GM12878 (cell line): ENCODE measurements around the gene BTNL9. TPM values are rescaled to one million over a fixed set of nuclear protein-coding genes. Genes with fewer than 3 reads are reported as not detected.

Source experiments
- ATAC-seq: fragments of 200-7000 bp; cut with Tn5 transposase; 3 replicates; pipeline ENCODE4 v1.9.1; 2020; ENCODE audit warnings: mild to moderate bottlenecking, moderate library complexity
- BruUV-seq: library from RNA; stranded (reverse); fragments of 400-500 nt; replicated peaks from 2 replicates; lab custom pipeline; 2021; lab: Mats Ljungman, UMichigan
- CTCF ChIA-PET: fragments of 300-600 bp; sonication (Branson Sonifier 250); formaldehyde crosslinking; extraction: SDS; loops from one replicate; lab custom pipeline; 2021; ENCODE audit warnings: inconsistent platforms; lab: Yijun Ruan, JAX
- POLR2A ChIA-PET: fragments of 350-600 bp; formaldehyde crosslinking; extraction: SDS; loops from one replicate; lab custom pipeline; 2021; ENCODE audit warnings: inconsistent platforms; lab: Charles Lee
- RAD21 ChIA-PET: fragments of 300-600 bp; sonication (Branson Sonifier 250); formaldehyde crosslinking; loops from one replicate; lab custom pipeline; 2023; ENCODE audit warnings: antibody characterized with exemption; ENCODE audit not compliant: unreplicated experiment; lab: Charles Lee
- SMC1A ChIA-PET: fragments of 300-600 bp; sonication (Branson Sonifier 250); formaldehyde crosslinking; loops from one replicate; lab custom pipeline; 2023; ENCODE audit not compliant: unreplicated experiment, uncharacterized antibody; lab: Charles Lee
- DNase-seq: peaks from one replicate; pipeline ENCODE4 v3.0.0-alpha.2; 2011; ENCODE audit warnings: low read depth, low spot score
- FAIRE-seq: peaks from 3 replicates; lab custom pipeline; 2011; peaks lifted over from hg19 to GRCh38; lab: Jason Lieb, UNC
- H2AFZ ChIP-seq: 2 replicates; pipeline ENCODE4 v1.6.0; 2011; ENCODE audit warnings: low read depth, low read length, control low read depth; ENCODE audit not compliant: control insufficient read depth
- H3K27ac ChIP-seq: 2 replicates; pipeline ENCODE4 v1.5.1; 2011; ENCODE audit warnings: control low read depth; ENCODE audit not compliant: control insufficient read depth, insufficient read depth
- H3K27me3 ChIP-seq, 2 experiments: replicated peaks in 1 of 2; 2 replicates each; pipeline versions ENCODE4 v1.6.0 to v1.6.1; 2011; ENCODE audit warnings: low read length in 1 of 2; ENCODE audit not compliant: control insufficient read depth in 2 of 2, insufficient read depth in 2 of 2
- H3K36me3 ChIP-seq, 2 experiments: 2 replicates each; pipeline ENCODE4 v1.5.1; 2011; ENCODE audit warnings: low read length in 1 of 2; ENCODE audit not compliant: control insufficient read depth in 2 of 2, insufficient read depth in 2 of 2
- H3K4me1 ChIP-seq: 2 replicates; pipeline ENCODE4 v1.6.1; 2011; ENCODE audit warnings: mild to moderate bottlenecking, low read length, moderate library complexity, mixed read lengths; ENCODE audit not compliant: control insufficient read depth, insufficient read depth
- H3K4me2 ChIP-seq: 2 replicates; pipeline ENCODE4 v1.6.0; 2011; ENCODE audit warnings: control low read depth; ENCODE audit not compliant: control insufficient read depth, insufficient read depth
- H3K4me3 ChIP-seq: fragments of 200-600 bp; sonication (generic); 2 replicates; pipeline ENCODE4 v1.5.1; 2016
- H3K79me2 ChIP-seq: 2 replicates; pipeline ENCODE4 v1.6.0; 2011; ENCODE audit warnings: low read length; ENCODE audit not compliant: control insufficient read depth, insufficient read depth
- H3K9ac ChIP-seq: 2 replicates; pipeline ENCODE4 v1.8.0; 2011; ENCODE audit warnings: low read length, control low read depth, mixed read lengths; ENCODE audit not compliant: control insufficient read depth, insufficient read depth
- H3K9me3 ChIP-seq: replicated peaks from 3 replicates; pipeline ENCODE4 v1.5.1; 2011; ENCODE audit warnings: mild to moderate bottlenecking, low read length; ENCODE audit not compliant: control insufficient read depth, insufficient read depth
- H4K20me1 ChIP-seq: 2 replicates; pipeline ENCODE4 v1.6.0; 2011; ENCODE audit not compliant: control insufficient read depth, insufficient read depth
- ASH2L ChIP-seq: fragments of 300-600, 200-600 bp; sonication (generic); IDR thresholded peaks from 2 replicates; pipeline ENCODE4 v1.6.1; 2017; ENCODE audit warnings: low read depth, mild to moderate bottlenecking, borderline replicate concordance
- CREM ChIP-seq: IDR thresholded peaks from 2 replicates; pipeline ENCODE4 v1.6.1; 2014; ENCODE audit warnings: antibody characterized with exemption, low read depth
- EGR1 ChIP-seq, 2 experiments: IDR thresholded peaks; 1 replicate in 1 of 2; 2 replicates in 1 of 2; pipeline ENCODE4 v1.6.1; 2011 to 2012; ENCODE audit warnings: low read depth in 2 of 2, low read length in 2 of 2, borderline replicate concordance in 1 of 2, mild to moderate bottlenecking in 1 of 2, moderate library complexity in 1 of 2
- HDAC6 ChIP-seq: fragments of 200-600 bp; sonication (generic); IDR thresholded peaks from one replicate; pipeline ENCODE4 v1.8.0; 2017; ENCODE audit warnings: antibody characterized with exemption; ENCODE audit not compliant: unreplicated experiment
- JUND ChIP-seq: IDR thresholded peaks from 2 replicates; pipeline ENCODE4 v1.6.1; 2012; ENCODE audit warnings: low read depth, mild to moderate bottlenecking, low read length, improper control_type of control experiment, moderate library complexity
- KDM1A ChIP-seq: fragments of 200-600 bp; sonication (generic); IDR thresholded peaks from 2 replicates; pipeline ENCODE4 v1.6.1; 2016; ENCODE audit warnings: borderline replicate concordance
- KLF5 ChIP-seq: fragments of 450-650 bp; IDR thresholded peaks from 2 replicates; pipeline ENCODE4 v1.6.1; 2014; ENCODE audit warnings: mild to moderate bottlenecking; ENCODE audit not compliant: partially characterized antibody
- MEF2B ChIP-seq: fragments of 450-650 bp; IDR thresholded peaks from 2 replicates; pipeline ENCODE4 v1.6.1; 2018; ENCODE audit warnings: mild to moderate bottlenecking, moderate library complexity; ENCODE audit not compliant: partially characterized antibody, poor library complexity, severe bottlenecking
- MXI1 ChIP-seq: fragments of 150-350 bp; IDR thresholded peaks from 2 replicates; pipeline ENCODE4 v1.6.1; 2011; ENCODE audit warnings: low read depth, mild to moderate bottlenecking, inconsistent platforms, low read length, improper control_type of control experiment
- NR2C2 ChIP-seq: IDR thresholded peaks from 2 replicates; pipeline ENCODE4 v1.6.1; 2011; ENCODE audit warnings: borderline replicate concordance, low read depth; ENCODE audit not compliant: control insufficient read depth, insufficient read length
- NR2F1 ChIP-seq: fragments of 450-650 bp; conservative IDR thresholded peaks from 2 replicates; pipeline ENCODE4 v1.6.1; 2017; ENCODE audit warnings: mild to moderate bottlenecking
- PAX5 ChIP-seq: IDR thresholded peaks from 2 replicates; pipeline ENCODE4 v1.6.1; 2011; ENCODE audit warnings: low read depth, low read length, borderline replicate concordance
- POLR2A ChIP-seq: IDR thresholded peaks from 2 replicates; pipeline ENCODE4 v1.6.1; 2011; ENCODE audit warnings: low read depth, mild to moderate bottlenecking, low read length
- SIN3A ChIP-seq: IDR thresholded peaks from 2 replicates; pipeline ENCODE4 v1.6.1; 2012; ENCODE audit warnings: low read depth, low read length, improper control_type of control experiment
- TAF1 ChIP-seq: IDR thresholded peaks from 2 replicates; pipeline ENCODE4 v1.6.1; 2011; ENCODE audit warnings: mild to moderate bottlenecking, low read depth, low read length, borderline replicate concordance
- TBL1XR1 ChIP-seq: IDR thresholded peaks from 2 replicates; pipeline ENCODE4 v1.6.1; 2012; ENCODE audit warnings: low read depth, low read length, improper control_type of control experiment
- TCF12 ChIP-seq: IDR thresholded peaks from 2 replicates; pipeline ENCODE4 v1.6.1; 2011; ENCODE audit warnings: low read depth, mild to moderate bottlenecking, low read length
- ZSCAN29 ChIP-seq: fragments of 450-650 bp; IDR thresholded peaks from 2 replicates; pipeline ENCODE4 v1.6.1; 2017; ENCODE audit warnings: mild to moderate bottlenecking, moderate library complexity
- WGBS: methylation state at CpG from one replicate; pipeline ENCODE4 v1.1.6; 2016; ENCODE audit warnings: low lambda C conversion rate; ENCODE audit not compliant: insufficient replicate concordance, insufficient coverage; ENCODE audit errors: missing lambda C conversion rate; 5-methylcytosine and 5-hydroxymethylcytosine counted together
- in situ Hi-C: fragments of 300-500 bp; cut with MboI; formaldehyde crosslinking; loops from 9 replicates; pipeline ENCODE4 v1.14.3; 2018; ENCODE audit warnings: mixed read lengths
- intact Hi-C: fragments of 100-400 bp; cut with micrococcal nuclease; formaldehyde crosslinking; loops from one replicate; pipeline ENCODE4 v1.14.2; 2022; ENCODE audit not compliant: unreplicated experiment
- polyA plus RNA-seq, 11 experiments: library from polyadenylated mRNA; depleted of rRNA in 4 of 11; unstranded in 6 of 11; stranded (reverse) in 5 of 11; fragments of >200 nt; fragmentation: Nextera tagmentation in 4 of 11; fragmentation: Illumina TruSeq in 1 of 11; extraction: Ambion mirVana in 4 of 11; extraction: Trizol in 1 of 11; gene quantifications; 1 replicate in 1 of 11; 2 replicates in 10 of 11; pipeline versions ENCODE4 v1.2.1 to v1.2.3, GENCODE V29; 2011 to 2016; ENCODE audit warnings: inconsistent platforms in 2 of 11, missing spikeins in 2 of 11, low read depth in 1 of 11
- total RNA-seq, 4 experiments: library from RNA; depleted of rRNA in 3 of 4; stranded (reverse); fragments of >200 nt in 3 of 4; fragmentation: Illumina TruSeq in 1 of 4; extraction: Trizol in 1 of 4; gene quantifications; 2 replicates each; pipeline versions ENCODE4 v1.2.1 to v1.2.3, GENCODE V29; 2013 to 2021
- TF ChIP-seq, protein P1 (sequence below): IDR thresholded peaks from 2 replicates; pipeline ENCODE4 v1.6.1; 2012; ENCODE audit warnings: low read depth, low read length, improper control_type of control experiment

Gene BTNL9
- total and polyA plus RNA-seq, 10 of the 15 experiments (the other 5 are each of a cell fraction or from before 2014, with no cell fraction given): 0.01 to 16.5 (median 0.06) TPM; not detected in 5

DNA sequence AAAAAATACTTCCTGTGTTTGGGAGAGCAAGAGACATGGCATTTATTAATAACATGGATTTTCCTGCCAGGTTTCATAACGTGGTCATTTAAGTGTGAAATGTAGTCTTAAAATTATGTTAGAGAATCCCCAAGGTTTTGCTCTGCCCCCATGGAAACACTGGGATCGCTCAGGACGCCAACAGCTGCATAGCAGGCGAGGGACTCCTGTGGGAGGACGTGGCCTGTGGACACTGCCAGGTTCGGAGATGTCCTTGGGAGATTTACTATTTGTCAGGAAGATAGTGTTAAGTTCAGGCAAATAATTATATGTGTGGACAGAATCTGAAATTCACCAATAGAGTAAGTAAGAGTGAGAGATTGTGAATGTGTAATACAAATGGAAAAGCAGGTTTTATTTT lies 977 bp downstream of the BTNL9 start:
- in situ Hi-C loops: no loop called here
- no peak overlapping the region for H3K9ac ChIP-seq
- H3K27me3 ChIP-seq: no peaks in the 10 kb centered on the region; a peak in 1 of 4 replicates
- WGBS: 21% methylated on average over 6 of the region's 6 CpGs
- no peaks in the 10 kb centered on the region for H3K4me1 ChIP-seq
- ChIA-PET SMC1A (no interaction called here), RAD21 (no interaction called here), CTCF (no interaction called here), POLR2A (no interaction called here)
- FAIRE-seq (no peak), ATAC-seq (no peak), DNase-seq (no peak)
- H2AFZ ChIP-seq: no peak overlapping the region
- no peak overlapping the region for H3K4me2 ChIP-seq
- H3K36me3 ChIP-seq: no peaks in the 10 kb centered on the region
- no peaks in the 10 kb centered on the region for H4K20me1 ChIP-seq
- TF ChIP-seq MXI1 (no peak), TBL1XR1 (no peak), SIN3A (no peak), TCF12 (no peak), EGR1 (IDR thresholded peaks at IDR 0.05; ENCODE audit: borderline replicate concordance in 1 of 2, low read depth in 2 of 2, low read length in 2 of 2) (no peak), ASH2L (no peak), CREM (no peak), KDM1A (no peak), ZSCAN29 (no peak), NR2C2 (no peak), KLF5 (no peak), NR2F1 (no peak), JUND (no peak), PAX5 (no peak), POLR2A (no peak), HDAC6 (no peak), MEF2B (no peak), TAF1 (no peak)
- TF ChIP-seq, protein P1, sequence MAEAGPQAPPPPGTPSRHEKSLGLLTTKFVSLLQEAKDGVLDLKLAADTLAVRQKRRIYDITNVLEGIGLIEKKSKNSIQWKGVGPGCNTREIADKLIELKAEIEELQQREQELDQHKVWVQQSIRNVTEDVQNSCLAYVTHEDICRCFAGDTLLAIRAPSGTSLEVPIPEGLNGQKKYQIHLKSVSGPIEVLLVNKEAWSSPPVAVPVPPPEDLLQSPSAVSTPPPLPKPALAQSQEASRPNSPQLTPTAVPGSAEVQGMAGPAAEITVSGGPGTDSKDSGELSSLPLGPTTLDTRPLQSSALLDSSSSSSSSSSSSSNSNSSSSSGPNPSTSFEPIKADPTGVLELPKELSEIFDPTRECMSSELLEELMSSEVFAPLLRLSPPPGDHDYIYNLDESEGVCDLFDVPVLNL: no peak
- no peaks in the 10 kb centered on the region for H3K9me3 ChIP-seq
- intact Hi-C loops: no loop called here
- BruUV-seq: no TSS peak
- no peak overlapping the region for H3K4me3 ChIP-seq
- no peaks in the 10 kb centered on the region for H3K79me2 ChIP-seq
- no peak overlapping the region for H3K27ac ChIP-seq
